HepG2 (cell line): ENCODE measurements around the gene ICE2. TPM values are rescaled to one million over a fixed set of nuclear protein-coding genes. Genes with fewer than 3 reads are reported as not detected.

Source experiments
- BRCA1 ChIP-seq: sonication (generic); formaldehyde crosslinking; IDR thresholded peaks from 2 replicates; pipeline ENCODE4 v1.4.0; 2020; ENCODE audit warnings: missing genetic modification reagents
- FOSL1 ChIP-seq: sonication (generic); formaldehyde crosslinking; IDR thresholded peaks from 2 replicates; pipeline ENCODE4 v1.9.0; 2021; ENCODE audit warnings: missing genetic modification reagents, borderline replicate concordance
- FOXP1 ChIP-seq, 2 experiments: fragments of 450-650 bp in 1 of 2; IDR thresholded peaks; 2 replicates each; pipeline ENCODE4 v1.6.1; 2017 to 2018; ENCODE audit warnings: antibody characterized with exemption in 1 of 2
- HNF4G ChIP-seq, 2 experiments: sonication (generic) in 1 of 2; formaldehyde crosslinking in 1 of 2; IDR thresholded peaks; 2 replicates each; pipeline versions ENCODE4 v1.4.0 to v1.6.1; 2011 to 2020; ENCODE audit warnings: borderline replicate concordance in 2 of 2, low read depth in 2 of 2, mild to moderate bottlenecking in 2 of 2, low read length in 1 of 2, missing genetic modification reagents in 1 of 2, moderate library complexity in 1 of 2
- IKZF5 ChIP-seq: IDR thresholded peaks from 2 replicates; pipeline ENCODE4 v1.6.1; 2018; ENCODE audit warnings: missing genetic modification reagents, mild to moderate bottlenecking, missing compliant biosample characterization
- KMT2B ChIP-seq: IDR thresholded peaks from 2 replicates; pipeline ENCODE4 v1.6.1; 2016; ENCODE audit warnings: missing genetic modification reagents, missing compliant biosample characterization
- MAFK ChIP-seq, 2 experiments: IDR thresholded peaks in 1 of 2; conservative IDR thresholded peaks in 1 of 2; 2 replicates each; pipeline ENCODE4 v1.6.1; 2011; ENCODE audit warnings: improper control_type of control experiment in 2 of 2, low read length in 2 of 2
- NKX3-1 ChIP-seq: sonication (generic); formaldehyde crosslinking; IDR thresholded peaks from 2 replicates; pipeline ENCODE4 v1.5.0; 2020; ENCODE audit warnings: missing genetic modification reagents
- NR2F1 ChIP-seq, 2 experiments: fragments of 450-650 bp in 1 of 2; formaldehyde crosslinking in 1 of 2; IDR thresholded peaks; 2 replicates each; pipeline versions ENCODE4 v1.5.0 to v1.6.1; 2016 to 2020; ENCODE audit warnings: mild to moderate bottlenecking in 1 of 2, missing compliant biosample characterization in 1 of 2, missing genetic modification reagents in 1 of 2, moderate library complexity in 1 of 2
- PATZ1 ChIP-seq: sonication (generic); formaldehyde crosslinking; IDR thresholded peaks from 2 replicates; pipeline ENCODE4 v1.4.0; 2020; ENCODE audit warnings: missing genetic modification reagents
- SAP130 ChIP-seq: IDR thresholded peaks from 2 replicates; pipeline ENCODE4 v1.6.1; 2016; ENCODE audit warnings: low read depth
- SMARCE1 ChIP-seq: fragments of 450-650 bp; IDR thresholded peaks from 2 replicates; pipeline ENCODE4 v1.6.1; 2017; ENCODE audit warnings: borderline replicate concordance
- SOX13 ChIP-seq, 3 experiments: fragments of 450-650 bp in 1 of 3; sonication (generic) in 1 of 3; formaldehyde crosslinking in 1 of 3; IDR thresholded peaks in 2 of 3; conservative IDR thresholded peaks in 1 of 3; 2 replicates each; pipeline versions ENCODE4 v1.5.0 to v1.6.1; 2016 to 2020; ENCODE audit warnings: antibody characterized with exemption in 1 of 3, mild to moderate bottlenecking in 1 of 3, missing compliant biosample characterization in 1 of 3, missing genetic modification reagents in 1 of 3, moderate library complexity in 1 of 3
- TOE1 ChIP-seq: sonication (generic); formaldehyde crosslinking; IDR thresholded peaks from 2 replicates; pipeline ENCODE4 v1.4.0; 2020; ENCODE audit warnings: mild to moderate bottlenecking, missing genetic modification reagents
- YEATS2 ChIP-seq: sonication (generic); formaldehyde crosslinking; IDR thresholded peaks from 2 replicates; pipeline ENCODE4 v1.4.0; 2020; ENCODE audit warnings: missing genetic modification reagents, borderline replicate concordance
- ZBTB2 ChIP-seq: sonication (generic); formaldehyde crosslinking; IDR thresholded peaks from 2 replicates; pipeline ENCODE4 v1.8.0; 2022; ENCODE audit warnings: low read depth, missing genetic modification reagents
- ZBTB8A ChIP-seq: sonication (generic); formaldehyde crosslinking; IDR thresholded peaks from 2 replicates; pipeline ENCODE4 v1.4.0; 2020; ENCODE audit warnings: mild to moderate bottlenecking, low read depth, missing genetic modification reagents, borderline replicate concordance
- ZMYM3 ChIP-seq: sonication (generic); formaldehyde crosslinking; IDR thresholded peaks from 2 replicates; pipeline ENCODE4 v1.5.1; 2020; ENCODE audit warnings: mild to moderate bottlenecking, missing genetic modification reagents
- ZNF350 ChIP-seq: sonication (generic); formaldehyde crosslinking; IDR thresholded peaks from 2 replicates; pipeline ENCODE4 v1.4.0; 2020; ENCODE audit warnings: mild to moderate bottlenecking, low read depth, missing genetic modification reagents, borderline replicate concordance
- ZNF441 ChIP-seq: sonication (generic); formaldehyde crosslinking; IDR thresholded peaks from 2 replicates; pipeline ENCODE4 v1.7.0; 2021; ENCODE audit warnings: missing genetic modification reagents, borderline replicate concordance
- ZNF747 ChIP-seq: sonication (generic); formaldehyde crosslinking; IDR thresholded peaks from 2 replicates; pipeline ENCODE4 v1.8.1; 2023; ENCODE audit warnings: missing genetic modification reagents, mild to moderate bottlenecking, borderline replicate concordance
- ZNF883 ChIP-seq: sonication (generic); formaldehyde crosslinking; IDR thresholded peaks from 2 replicates; pipeline ENCODE4 v1.5.1; 2020; ENCODE audit warnings: mild to moderate bottlenecking, missing genetic modification reagents; ENCODE audit errors: not compliant biosample characterization
- ZSCAN22 ChIP-seq: sonication (generic); formaldehyde crosslinking; IDR thresholded peaks from 2 replicates; pipeline ENCODE4 v1.4.0; 2020; ENCODE audit warnings: mild to moderate bottlenecking, missing genetic modification reagents
- polyA plus RNA-seq, 8 experiments: library from polyadenylated mRNA; depleted of rRNA in 3 of 8; stranded (reverse) in 7 of 8; unstranded in 1 of 8; fragments of >200 nt; fragmentation: Illumina TruSeq in 4 of 8; extraction: Trizol in 4 of 8; gene quantifications; 2 replicates each; pipeline versions ENCODE4 v1.2.1 to v1.2.3, GENCODE V29; 2011 to 2016; ENCODE audit warnings: low read depth in 4 of 8, missing spikeins in 1 of 8, mixed read lengths in 1 of 8; ENCODE audit not compliant: insufficient read depth in 1 of 8
- total RNA-seq, 5 experiments: library from RNA; depleted of rRNA; stranded (reverse); fragments of >200 nt; fragmentation: Illumina TruSeq; extraction: Trizol; gene quantifications; 2 replicates each; pipeline ENCODE4 v1.2.3, GENCODE V29; 2016; ENCODE audit warnings: low read depth in 1 of 5
- TF ChIP-seq, protein P1 (sequence below): sonication (generic); formaldehyde crosslinking; IDR thresholded peaks from 2 replicates; pipeline ENCODE4 v1.5.0; 2020; ENCODE audit warnings: mild to moderate bottlenecking, low read depth, missing genetic modification reagents, borderline replicate concordance

Gene ICE2
- total and polyA plus RNA-seq, 2 of the 13 experiments (the other 11 are each of a cell fraction or from before 2014, with no cell fraction given), result 24.8 to 26.4 TPM

- TF ChIP-seq ZNF350 (CRISPR knock-in tag) (no peak), ZBTB8A (no peak), SOX13 (IDR thresholded peaks at IDR 0.05) (no peak), SOX13 (CRISPR knock-in tag; conservative IDR thresholded peaks at IDR 0.05 in 1 of 2, IDR thresholded peaks at IDR 0.05 in 1 of 2) (peak in 1 of 2 experiments; percentile 77; a peak in 2 of 4 replicates), NKX3-1 (no peak), ZNF441 (CRISPR knock-in tag) (no peak), ZNF747 (CRISPR knock-in tag) (0 out of 2 replicates have a peak, but pooled peaks have one; percentile 22), TOE1 (CRISPR knock-in tag) (no peak), MAFK (conservative IDR thresholded peaks at IDR 0.05 in 1 of 2, IDR thresholded peaks at IDR 0.05 in 1 of 2; ENCODE audit: low read length in 2 of 2) (0 out of 4 replicates have a peak, but pooled peaks of 1 of the 2 experiments have one; percentile 16), SAP130 (peak; percentile 34), ZBTB2 (CRISPR knock-in tag) (no peak), ZNF883 (CRISPR knock-in tag) (no peak), FOSL1 (no peak), PATZ1 (CRISPR knock-in tag) (0 out of 2 replicates have a peak, but pooled peaks have one; percentile 9), FOXP1 (IDR thresholded peaks at IDR 0.05) (no peak), FOXP1 (CRISPR knock-in tag; IDR thresholded peaks at IDR 0.05) (no peak), HNF4G (IDR thresholded peaks at IDR 0.05; ENCODE audit: borderline replicate concordance, low read depth, low read length) (peak; percentile 66), HNF4G (CRISPR knock-in tag; IDR thresholded peaks at IDR 0.05; ENCODE audit: borderline replicate concordance, low read depth) (no peak), SMARCE1 (no peak), ZSCAN22 (no peak), ZMYM3 (CRISPR knock-in tag) (peak; percentile 20; the same call in 1 of the 2 replicates), BRCA1 (CRISPR knock-in tag) (no peak), NR2F1 (CRISPR knock-in tag; IDR thresholded peaks at IDR 0.05) (no peak), YEATS2 (CRISPR knock-in tag) (0 out of 2 replicates have a peak, but pooled peaks have one; percentile 35), KMT2B (CRISPR knock-in tag) (no peak), IKZF5 (CRISPR knock-in tag) (0 out of 2 replicates have a peak, but pooled peaks have one; percentile 24)
- TF ChIP-seq, protein P1, sequence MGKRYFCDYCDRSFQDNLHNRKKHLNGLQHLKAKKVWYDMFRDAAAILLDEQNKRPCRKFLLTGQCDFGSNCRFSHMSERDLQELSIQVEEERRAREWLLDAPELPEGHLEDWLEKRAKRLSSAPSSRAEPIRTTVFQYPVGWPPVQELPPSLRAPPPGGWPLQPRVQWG, result no peak
These were observed 88.0 kb downstream of the ICE2 start (continued) for GRCh38 chr15:60390871-60391501.
